Measurements from ENCODE around the gene CLCA2. TPM values are rescaled to one million over a fixed set of nuclear protein-coding genes. Genes with fewer than 3 reads are reported as not detected.

CLCA2 gene
- polyA plus RNA-seq, 1 donor: 0.05 TPM

Other genes starting within 250 kb of the CLCA2 start
- gene ODF2L, start 27.8 kb upstream of the CLCA2 start, polyA plus RNA-seq (ENCODE audit: insufficient read length): 83.2 TPM
- gene CLCA1, start 44.8 kb downstream of the CLCA2 start, polyA plus RNA-seq (ENCODE audit: insufficient read length): not detected
- gene CLCA4, start 122.9 kb downstream of the CLCA2 start, polyA plus RNA-seq (ENCODE audit: insufficient read length): not detected

All from left kidney (tissue), 1 donor.